NCI-H2196 treated with DMSO at 0.1 percent for 48 hours (cell line): ENCODE measurements around the gene ZFYVE27.

ENCODE experiments used
- DNase-seq: peaks from one replicate; lab custom pipeline; 2025; ENCODE audit not compliant: unreplicated experiment; lab: John Stamatoyannopoulos, UW

The ZFYVE27 gene

DNA sequence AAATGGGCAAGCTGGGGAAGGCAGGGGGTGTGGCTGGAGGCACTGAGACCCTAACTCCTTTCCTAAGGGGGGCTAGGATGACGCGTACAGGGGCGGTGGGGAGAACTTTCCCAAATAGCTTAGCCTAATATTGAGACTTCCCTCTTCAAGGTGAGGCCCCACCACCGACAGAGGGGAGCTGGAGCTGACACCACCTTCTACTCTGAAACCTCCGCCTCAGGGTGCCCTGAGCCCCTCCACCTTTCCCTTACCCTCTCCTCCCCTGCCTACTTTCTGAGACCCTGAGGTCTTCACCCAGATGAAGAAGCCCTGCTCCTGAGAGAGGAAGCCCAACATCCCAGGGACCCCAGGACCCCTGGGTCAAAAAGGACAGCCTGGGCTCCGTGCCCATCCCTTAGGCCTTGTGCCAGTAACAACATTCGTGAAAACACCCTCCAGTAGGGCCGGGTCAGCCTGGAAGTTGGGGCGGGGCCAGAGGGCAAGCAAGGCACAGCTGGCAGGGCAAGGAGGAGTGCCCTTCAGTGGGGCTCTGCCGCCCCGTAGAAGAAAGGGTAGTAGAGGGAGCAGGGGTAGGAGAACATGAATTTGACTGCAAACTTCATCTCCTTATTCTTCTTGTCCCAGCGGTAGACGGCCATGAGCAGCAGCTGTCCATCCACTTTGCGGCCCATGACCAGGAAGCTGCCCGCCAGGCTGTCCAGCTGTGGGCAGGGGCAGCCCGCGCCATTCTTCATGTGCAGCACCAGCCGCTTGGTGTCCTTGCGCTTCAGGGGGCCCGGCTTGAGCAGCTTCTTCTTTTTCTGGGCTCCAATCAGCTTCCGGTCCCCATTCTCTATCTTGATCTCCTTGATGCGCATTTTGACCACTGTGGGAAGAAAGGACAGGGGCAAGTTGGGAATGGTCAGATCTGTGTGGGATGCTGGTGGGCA lies 30.3 kb downstream of the ZFYVE27 start:
- no peak for DNase-seq

DNA sequence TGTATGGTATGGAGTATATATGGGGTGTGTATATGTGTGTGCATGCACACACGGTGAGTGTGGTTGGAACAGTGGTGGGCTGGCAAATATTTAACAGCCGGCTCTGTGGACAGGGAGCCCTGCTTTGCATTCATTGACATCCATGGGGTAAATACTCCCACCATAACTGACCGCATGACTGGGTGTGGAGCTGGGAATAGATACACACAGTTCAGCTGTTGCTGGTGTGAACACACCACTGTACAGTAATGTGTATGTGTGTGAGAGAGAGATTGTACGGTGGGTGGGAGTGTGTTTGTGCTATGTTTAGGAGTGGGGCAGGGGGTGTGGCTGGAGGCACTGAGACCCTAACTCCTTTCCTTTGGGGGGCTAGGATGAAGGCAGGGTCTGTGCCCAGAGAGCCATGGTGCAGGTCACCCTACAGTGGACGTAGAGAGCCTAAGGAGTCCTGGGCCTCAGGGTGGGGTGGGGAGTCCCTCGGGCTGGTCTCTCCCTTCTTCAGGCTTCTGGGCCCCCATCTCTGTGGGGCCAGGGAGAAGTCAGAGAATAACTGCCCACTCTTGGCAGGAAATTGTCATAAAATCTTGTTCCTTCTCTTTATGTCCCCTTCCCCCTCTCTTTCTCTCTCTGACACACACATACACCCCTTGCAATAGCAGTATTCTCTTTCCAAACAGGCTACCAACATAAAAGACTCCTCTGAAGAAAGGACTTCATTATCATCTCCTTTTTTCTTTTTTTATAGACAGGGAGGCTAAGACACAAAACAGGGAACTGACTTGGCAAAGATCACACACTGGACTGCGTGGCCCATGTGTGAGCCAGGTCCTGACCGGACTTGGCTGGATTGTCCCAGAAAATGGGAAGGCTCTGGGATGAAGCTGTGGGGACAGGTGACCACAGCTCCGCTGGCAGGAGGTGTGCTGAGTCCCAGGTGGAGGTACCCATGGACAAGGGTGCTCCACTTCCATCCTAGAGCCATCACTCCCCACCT lies 31.7 kb downstream of the ZFYVE27 start:
- no peak for DNase-seq

DNA sequence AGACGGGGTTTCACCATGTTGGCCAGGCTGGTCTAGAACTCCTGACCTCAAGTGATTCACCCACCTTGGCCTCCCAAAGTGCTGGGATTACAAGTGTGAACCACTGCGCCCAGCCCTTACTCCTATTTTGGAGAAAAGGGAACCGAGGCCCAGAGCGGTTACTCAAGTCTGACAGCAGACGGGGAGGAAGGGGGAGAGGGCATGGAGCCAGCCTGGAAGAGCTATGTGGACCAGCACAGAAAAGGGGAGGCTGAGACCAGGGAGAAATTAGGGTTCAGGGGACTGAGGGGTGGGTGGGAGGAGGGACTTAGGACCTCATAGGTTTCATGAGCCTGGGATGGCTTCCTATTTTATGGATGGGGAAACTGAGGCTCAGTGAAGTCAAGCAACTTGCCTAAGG lies 33.3 kb downstream of the ZFYVE27 start:
- DNase-seq: no peak

DNA sequence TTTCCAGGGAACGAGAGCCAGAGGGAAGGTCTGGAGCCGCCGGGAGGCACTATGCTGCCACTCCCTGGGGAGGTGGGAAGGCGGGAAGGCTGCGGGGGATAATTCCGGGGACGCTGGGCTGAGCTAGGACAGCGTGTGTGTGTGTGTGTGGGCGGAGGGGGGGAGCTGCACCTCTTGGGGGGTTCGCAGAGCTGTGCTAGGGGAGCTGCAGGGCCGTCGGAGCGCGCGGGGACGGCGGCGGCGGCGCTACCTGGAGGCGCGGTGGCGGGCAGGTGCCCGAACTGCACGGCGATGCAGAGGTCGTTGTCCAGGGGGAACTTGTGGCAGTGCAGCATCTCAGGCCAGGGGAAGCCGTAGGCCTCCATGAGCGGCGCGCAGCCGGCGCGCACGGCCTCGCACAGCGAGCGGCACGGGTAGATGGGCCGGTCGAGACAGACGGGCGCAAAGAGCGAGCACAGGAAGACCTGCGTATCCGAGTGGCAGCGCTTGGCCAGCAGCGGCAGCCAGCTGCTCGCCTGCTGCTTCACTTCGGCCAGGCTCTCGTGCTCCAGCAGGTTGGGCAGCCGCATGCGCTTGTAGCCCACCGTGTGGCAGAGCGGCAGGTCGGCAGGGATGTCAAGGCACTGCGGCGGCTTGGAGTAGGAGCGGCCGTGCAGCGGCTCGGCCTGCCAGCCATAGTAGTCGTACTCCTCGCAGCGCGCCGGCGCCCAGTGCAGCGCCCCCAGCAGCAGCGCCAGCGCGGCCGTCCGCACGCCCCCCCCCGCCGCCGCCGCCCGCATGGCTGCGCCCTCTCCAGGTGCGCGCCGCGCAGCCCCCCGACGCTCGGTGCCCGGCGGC lies 34.3 kb downstream of the ZFYVE27 start:
- no peak for DNase-seq

DNA sequence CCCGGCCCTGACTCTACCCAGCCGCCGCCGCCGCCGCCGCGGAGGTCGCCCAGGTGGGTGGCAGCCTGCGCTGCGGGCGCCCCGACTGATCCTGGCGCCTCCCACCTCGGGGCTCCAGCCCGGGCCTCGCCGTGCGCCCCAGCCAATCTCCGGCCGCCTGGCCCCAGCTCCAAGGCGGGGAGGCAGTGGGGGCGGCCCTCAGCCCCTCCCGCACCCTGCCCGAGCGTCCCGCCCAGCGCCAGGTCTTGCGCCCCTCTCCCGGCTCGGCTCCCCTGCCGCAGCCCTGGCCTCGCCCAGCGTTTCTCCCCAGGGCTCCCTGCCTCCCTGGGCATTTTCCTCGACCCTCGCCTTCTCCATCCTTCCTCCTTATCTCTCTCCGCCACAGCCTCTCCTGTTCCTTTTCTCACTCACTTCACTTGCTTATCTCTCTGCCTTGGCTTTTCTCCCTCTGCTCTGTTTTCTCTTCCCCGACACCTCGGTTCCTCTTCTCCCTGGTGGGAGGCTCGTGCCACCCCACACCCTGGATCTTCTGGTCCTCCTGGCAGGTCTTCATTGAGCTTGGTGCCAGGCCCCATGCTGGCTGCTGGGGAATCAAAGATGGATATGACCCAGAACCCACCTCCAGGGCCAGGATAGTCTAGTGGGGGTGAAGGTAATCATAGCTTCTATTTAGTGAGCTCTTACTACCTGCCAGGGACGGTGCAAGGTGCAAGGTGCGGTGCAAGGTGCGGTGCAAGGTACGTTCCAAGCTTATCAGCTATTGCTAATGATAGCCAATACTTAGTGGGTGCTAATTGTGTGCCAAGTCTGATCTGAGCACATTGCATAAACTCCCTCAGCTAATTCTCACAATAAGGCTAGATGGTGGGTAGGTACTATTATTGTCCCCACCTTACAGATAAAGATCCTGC lies 35.2 kb downstream of the ZFYVE27 start, which contains the start of gene SFRP5:
Gene SFRP5, minus strand, starts transcription at position 87 of the 911 bp plus-strand sequence. CDS start 166 bp downstream, outside the sequence.
- no peak for DNase-seq

DNA sequence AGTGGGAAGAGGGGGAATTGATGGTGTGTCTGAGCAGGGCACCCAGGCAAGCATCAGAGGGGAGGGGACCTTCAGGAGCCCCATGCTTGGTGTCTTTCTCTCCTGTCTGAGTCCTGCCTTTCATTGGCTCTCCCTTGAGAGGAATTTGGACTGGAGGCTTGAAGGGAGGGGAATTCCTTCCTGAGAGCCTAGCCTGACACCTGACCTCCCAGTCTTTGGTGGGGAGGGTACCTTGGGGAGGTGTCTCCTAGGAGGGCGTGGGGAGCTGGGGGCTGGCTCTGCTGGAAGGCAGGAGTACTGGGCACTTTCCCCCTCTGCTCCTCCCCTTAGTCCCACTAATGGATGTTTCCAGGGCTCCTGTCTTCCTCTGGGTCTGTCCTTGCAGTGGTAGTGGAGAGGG lies 36.2 kb downstream of the ZFYVE27 start:
- DNase-seq: no peak

DNA sequence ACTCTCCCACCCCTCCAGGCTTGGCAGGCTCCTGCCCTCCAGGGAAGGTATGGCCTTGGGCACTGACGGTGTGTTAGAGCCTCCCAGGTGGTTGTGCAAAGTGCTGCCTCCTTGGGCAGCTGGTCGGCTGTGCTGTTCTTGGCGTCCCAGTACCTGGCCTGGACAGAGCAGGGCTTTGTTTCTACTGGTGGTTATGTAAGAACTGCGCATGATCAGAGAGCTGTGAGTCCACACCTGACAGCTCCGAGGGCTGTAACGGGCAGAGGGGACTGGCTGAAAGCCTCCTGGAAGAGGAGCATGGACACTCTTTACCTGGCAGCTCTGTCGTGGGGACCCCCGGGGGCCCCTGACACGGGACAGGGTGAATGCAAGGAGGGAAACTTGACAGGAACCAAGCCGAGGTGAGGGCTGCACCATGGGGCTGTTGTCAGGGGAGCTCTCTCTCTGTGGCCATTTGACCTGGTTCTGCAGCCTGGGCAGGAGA lies 37.9 kb downstream of the ZFYVE27 start:
- no peak for DNase-seq

DNA sequence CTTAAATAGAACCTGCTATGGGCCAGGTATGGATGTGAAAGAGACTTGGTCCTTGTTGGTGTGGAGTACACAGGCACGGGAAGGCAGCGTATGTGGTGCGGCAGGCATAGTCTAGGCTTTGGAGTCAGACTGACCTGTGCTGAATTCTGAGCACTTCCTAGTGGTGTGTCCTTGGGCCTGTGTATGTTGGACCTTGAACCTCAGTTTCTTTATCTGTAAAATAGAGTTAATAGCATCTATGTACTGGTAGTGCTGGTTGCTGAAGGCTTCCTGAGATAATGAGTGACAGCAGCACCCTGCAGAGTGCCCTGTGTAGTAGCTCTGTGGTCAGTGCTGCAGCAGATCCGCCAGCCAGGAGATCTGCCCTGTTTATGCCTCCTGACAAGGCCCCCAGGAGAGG lies 40.2 kb downstream of the ZFYVE27 start:
- DNase-seq: no peak

DNA sequence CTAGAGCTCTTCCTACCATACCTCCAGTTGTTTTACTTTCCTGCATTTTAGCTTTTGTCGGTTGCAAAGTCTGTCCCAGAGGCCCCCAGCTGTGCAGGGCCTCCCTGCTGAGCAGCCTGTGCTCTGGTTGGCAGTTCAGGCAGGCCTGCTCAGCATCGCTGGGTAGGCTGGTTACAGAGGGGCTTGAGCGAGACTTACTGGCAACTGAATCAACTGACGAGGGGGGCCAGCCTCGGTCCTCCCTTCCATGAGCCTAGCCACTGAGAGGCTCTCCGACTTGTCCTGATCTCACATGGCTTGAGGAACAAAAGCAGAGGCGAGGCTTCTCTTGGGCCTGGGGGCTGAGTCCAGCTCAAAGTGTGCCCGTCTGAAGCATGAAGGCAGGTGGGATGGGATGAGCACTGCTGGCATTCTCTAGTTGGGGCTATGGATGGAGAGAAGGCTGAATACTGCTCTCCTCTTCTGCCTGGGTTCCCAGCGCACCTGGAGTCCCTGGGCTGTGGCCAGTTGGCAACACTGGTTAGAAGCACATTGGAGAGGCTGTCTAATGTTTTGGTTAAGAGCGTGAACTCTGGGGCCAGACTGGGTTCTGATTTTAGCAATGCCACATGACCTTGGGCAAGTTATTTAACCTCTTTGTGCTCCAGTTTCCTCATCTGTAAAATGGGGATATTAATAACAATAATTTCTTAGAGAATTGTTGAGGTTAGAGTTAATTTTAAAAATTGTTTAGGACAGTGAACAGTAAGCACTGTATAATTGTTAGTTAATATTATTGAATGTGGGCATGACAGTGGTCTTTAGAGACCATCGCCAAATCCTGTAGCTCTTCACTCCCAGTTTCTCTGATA lies 41.7 kb downstream of the ZFYVE27 start:
- no peak for DNase-seq

DNA sequence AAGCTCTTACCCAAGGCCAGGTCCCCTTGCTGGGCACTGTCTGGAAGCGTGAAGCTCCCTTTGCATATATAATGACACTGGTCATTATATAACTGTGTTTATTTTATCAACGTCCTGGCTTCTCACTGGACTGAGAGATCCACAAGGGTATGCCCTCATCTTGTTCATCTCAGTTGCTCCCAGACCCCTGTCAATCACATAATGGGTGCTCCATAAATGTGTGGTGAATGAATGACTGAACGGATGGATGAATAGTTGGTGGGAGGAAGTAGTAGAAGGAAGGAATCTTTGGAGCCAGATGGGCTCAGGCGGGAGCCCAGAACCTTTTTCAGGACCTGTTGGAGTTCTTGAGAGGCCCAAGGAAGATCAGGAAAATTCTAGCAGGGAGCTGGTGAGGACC lies 42.6 kb downstream of the ZFYVE27 start:
- DNase-seq: no peak

DNA sequence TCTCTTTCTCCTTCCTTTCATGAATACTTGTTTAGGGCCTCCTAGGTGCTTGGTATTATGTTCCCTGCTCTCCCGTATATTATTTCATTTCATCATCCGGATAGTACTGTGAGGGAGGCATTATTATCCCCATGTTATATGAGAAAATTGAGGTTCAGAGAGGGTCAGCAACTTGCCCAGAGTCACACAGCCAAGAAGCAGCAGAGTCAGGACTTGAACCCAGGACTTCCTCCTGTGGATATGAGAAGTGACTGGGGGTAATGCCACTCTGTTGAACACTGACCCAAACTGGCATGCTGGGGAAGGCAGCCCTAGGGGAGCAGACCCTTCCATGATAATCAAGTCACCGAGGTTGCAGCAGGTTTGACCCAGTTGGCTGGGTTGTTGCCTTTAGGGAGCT lies 43.0 kb downstream of the ZFYVE27 start:
- DNase-seq: no peak

DNA sequence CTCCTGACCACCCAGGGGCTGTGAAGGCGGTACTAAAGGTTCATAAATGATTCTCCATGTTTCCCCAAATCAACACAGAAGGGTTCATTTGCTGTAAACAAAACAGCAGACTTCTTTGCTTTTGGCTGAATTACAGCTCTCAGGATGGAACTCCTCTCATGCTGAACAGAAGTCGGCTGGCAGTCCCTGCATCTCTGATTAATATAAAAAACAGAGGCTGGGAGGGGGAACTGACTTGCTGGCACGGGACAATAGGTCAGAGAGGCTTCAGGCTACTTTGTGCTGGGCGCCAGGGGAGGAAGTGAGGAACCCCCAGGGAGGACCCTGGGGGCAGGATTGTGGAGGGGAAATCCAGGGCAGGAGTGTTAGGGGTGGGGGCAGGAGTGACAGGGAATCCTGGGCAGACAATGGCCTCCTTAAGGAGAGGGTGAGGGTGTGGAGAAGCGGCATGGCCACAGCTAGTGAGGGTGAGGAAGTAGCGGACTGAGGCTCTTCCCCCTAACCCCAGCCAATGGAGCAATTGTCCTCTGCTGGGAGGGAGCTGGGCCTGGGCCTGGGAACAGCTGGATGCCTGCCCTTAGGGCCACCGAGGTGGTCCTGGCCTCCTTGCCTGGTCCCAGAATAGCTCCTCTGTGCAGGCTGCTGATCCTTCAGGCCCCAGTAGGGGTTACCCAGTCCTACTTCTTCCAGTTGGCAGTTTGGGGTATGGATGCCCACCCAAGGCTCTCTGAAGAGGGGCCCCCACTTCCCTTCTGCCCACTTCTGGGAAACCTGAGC lies 44.1 kb downstream of the ZFYVE27 start:
- DNase-seq: no peak

DNA sequence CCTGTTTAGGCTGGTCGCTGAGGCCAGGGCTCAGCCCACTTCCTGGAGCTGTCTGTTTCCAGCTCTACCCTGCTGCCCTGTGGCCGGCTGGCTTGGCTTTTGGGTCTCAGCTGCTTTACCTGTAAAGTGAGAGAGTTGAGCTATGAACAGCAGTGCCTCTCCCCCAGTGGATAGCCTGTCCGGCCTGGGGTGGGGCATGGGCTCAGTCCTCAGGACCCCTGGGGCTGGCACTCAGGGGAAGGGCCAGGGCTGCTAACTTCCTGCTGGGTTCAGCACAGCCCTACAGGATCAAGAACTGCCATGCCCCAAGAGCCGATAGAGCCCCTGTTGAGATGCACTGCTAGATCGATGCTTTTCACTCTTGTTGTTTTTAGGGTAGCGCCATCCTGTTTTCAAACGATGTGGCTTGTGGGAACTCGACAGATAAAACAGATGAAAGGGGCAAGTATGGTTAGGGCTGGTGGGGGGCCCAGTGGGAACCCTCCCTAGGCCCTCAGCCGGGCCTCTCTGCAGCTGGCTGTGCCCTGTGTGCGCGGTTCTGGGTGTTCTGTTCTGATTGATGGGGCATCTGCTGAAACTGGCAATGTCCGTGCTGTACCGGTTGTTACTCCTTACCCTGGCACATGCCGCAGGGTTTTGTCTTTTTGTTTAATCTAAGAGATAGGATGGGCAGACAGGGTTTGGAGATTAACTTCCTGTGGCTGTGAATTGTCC lies 44.8 kb downstream of the ZFYVE27 start:
- DNase-seq: no peak

DNA sequence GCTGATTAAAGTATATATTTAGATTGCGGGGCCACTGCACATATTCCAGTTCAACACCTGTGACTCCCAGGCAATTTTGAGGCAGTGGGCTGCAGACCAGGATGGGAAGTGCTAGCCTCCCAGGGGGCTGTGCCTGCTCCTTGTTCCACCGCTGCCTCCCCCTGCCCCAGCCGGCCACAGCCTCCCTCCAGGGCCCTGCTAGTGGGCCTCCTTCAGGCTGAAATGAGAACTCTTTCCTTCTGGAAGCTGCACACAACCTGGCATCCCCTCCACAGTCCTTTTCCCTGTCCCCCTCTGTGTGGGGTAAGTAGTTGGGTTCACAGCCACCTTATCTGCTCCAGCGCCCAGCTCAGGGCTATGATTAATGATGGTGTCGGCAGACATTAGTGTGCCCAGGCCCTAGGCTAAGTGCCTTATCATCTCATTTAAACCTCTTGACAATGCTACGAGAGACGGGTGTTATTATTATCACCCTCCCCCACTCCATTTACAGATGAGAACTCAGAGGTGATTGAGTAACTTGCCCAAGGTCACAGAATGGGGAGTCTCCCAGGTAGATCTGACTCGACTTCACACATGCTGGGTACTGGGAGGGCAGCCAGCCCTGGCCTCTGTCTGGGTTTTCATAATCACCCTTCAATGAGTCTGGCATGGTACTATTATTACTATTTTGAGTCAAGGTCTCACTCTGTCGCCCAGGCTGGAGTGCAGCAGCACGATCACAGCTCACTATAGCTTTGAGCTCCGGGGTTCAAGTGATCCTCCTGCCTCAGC lies 45.7 kb downstream of the ZFYVE27 start:
- DNase-seq: no peak

DNA sequence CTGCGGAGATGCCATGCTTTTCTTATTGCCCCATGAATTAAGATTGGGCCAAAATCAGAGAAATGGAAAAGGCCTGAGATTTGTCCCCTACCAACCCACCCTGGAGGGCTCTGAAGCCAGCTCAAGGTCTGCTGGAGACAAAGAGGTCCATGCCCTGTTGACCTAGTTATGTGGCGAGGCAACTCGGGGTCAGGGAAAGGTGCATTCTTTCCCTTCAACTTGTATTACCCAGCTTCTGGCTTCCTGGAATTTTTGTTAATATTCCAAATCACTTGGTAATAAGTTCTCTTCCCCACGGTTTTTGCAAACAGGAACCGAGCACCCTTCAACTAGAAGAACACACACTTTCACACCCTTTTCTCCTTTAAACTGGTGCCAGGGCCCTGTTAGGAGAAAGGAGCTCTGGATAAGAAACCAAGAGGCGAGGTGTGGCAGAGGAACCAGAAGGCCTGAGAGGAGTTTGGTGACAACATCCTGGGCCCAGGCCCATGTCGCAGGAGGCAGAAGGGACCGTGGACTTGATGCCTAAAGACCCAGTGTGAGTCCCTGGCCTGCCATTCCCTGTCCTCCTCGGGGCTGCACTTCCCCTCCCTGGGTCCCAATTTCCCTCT lies 47.4 kb downstream of the ZFYVE27 start:
- no peak for DNase-seq

DNA sequence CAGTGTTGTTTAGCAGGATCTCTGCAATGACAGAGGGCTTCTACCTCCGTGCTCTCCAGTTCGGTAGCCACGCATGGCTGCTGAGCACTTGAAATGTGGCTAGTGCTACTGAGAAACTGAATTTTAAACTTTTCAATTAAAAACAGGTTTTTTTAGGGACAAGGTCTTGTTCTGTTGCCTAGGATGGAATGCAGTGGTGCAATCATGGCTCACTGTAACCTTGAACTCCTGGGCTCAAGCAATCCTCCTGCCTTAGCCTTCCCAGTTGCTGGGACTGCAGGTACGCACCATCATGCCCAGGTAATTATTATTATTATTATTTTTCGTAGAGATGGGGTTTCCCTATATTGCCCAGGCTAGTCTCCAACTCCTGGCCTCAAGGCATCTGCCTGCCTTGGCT lies 48.3 kb downstream of the ZFYVE27 start:
- no peak for DNase-seq
